GM12878 (cell line): ENCODE data around the gene TMEM61. TPM values are rescaled to one million over a fixed set of nuclear protein-coding genes. Genes with fewer than 3 reads are reported as not detected.

Source experiments
- ATAC-seq: fragments of 200-7000 bp; cut with Tn5 transposase; 3 replicates; pipeline ENCODE4 v1.9.1; 2020; ENCODE audit warnings: mild to moderate bottlenecking, moderate library complexity
- BruUV-seq: library from RNA; stranded (reverse); fragments of 400-500 nt; replicated peaks from 2 replicates; lab custom pipeline; 2021; lab: Mats Ljungman, UMichigan
- CTCF ChIA-PET: fragments of 300-600 bp; sonication (Branson Sonifier 250); formaldehyde crosslinking; extraction: SDS; loops from one replicate; lab custom pipeline; 2021; ENCODE audit warnings: inconsistent platforms; lab: Yijun Ruan, JAX
- POLR2A ChIA-PET: fragments of 350-600 bp; formaldehyde crosslinking; extraction: SDS; loops from one replicate; lab custom pipeline; 2021; ENCODE audit warnings: inconsistent platforms; lab: Charles Lee
- RAD21 ChIA-PET: fragments of 300-600 bp; sonication (Branson Sonifier 250); formaldehyde crosslinking; loops from one replicate; lab custom pipeline; 2023; ENCODE audit warnings: antibody characterized with exemption; ENCODE audit not compliant: unreplicated experiment; lab: Charles Lee
- SMC1A ChIA-PET: fragments of 300-600 bp; sonication (Branson Sonifier 250); formaldehyde crosslinking; loops from one replicate; lab custom pipeline; 2023; ENCODE audit not compliant: unreplicated experiment, uncharacterized antibody; lab: Charles Lee
- DNase-seq: peaks from one replicate; pipeline ENCODE4 v3.0.0-alpha.2; 2011; ENCODE audit warnings: low read depth, low spot score
- FAIRE-seq: peaks from 3 replicates; lab custom pipeline; 2011; peaks lifted over from hg19 to GRCh38; lab: Jason Lieb, UNC
- H2AFZ ChIP-seq: 2 replicates; pipeline ENCODE4 v1.6.0; 2011; ENCODE audit warnings: low read depth, low read length, control low read depth; ENCODE audit not compliant: control insufficient read depth
- H3K27ac ChIP-seq: 2 replicates; pipeline ENCODE4 v1.5.1; 2011; ENCODE audit warnings: control low read depth; ENCODE audit not compliant: control insufficient read depth, insufficient read depth
- H3K27me3 ChIP-seq, 2 experiments: replicated peaks in 1 of 2; 2 replicates each; pipeline versions ENCODE4 v1.6.0 to v1.6.1; 2011; ENCODE audit warnings: low read length in 1 of 2; ENCODE audit not compliant: control insufficient read depth in 2 of 2, insufficient read depth in 2 of 2
- H3K36me3 ChIP-seq, 2 experiments: 2 replicates each; pipeline ENCODE4 v1.5.1; 2011; ENCODE audit warnings: low read length in 1 of 2; ENCODE audit not compliant: control insufficient read depth in 2 of 2, insufficient read depth in 2 of 2
- H3K4me1 ChIP-seq: 2 replicates; pipeline ENCODE4 v1.6.1; 2011; ENCODE audit warnings: mild to moderate bottlenecking, low read length, moderate library complexity, mixed read lengths; ENCODE audit not compliant: control insufficient read depth, insufficient read depth
- H3K4me2 ChIP-seq: 2 replicates; pipeline ENCODE4 v1.6.0; 2011; ENCODE audit warnings: control low read depth; ENCODE audit not compliant: control insufficient read depth, insufficient read depth
- H3K4me3 ChIP-seq: fragments of 200-600 bp; sonication (generic); 2 replicates; pipeline ENCODE4 v1.5.1; 2016
- H3K79me2 ChIP-seq: 2 replicates; pipeline ENCODE4 v1.6.0; 2011; ENCODE audit warnings: low read length; ENCODE audit not compliant: control insufficient read depth, insufficient read depth
- H3K9ac ChIP-seq: 2 replicates; pipeline ENCODE4 v1.8.0; 2011; ENCODE audit warnings: low read length, control low read depth, mixed read lengths; ENCODE audit not compliant: control insufficient read depth, insufficient read depth
- H3K9me3 ChIP-seq: replicated peaks from 3 replicates; pipeline ENCODE4 v1.5.1; 2011; ENCODE audit warnings: mild to moderate bottlenecking, low read length; ENCODE audit not compliant: control insufficient read depth, insufficient read depth
- H4K20me1 ChIP-seq: 2 replicates; pipeline ENCODE4 v1.6.0; 2011; ENCODE audit not compliant: control insufficient read depth, insufficient read depth
- CHD2 ChIP-seq: IDR thresholded peaks from 2 replicates; pipeline ENCODE4 v1.6.1; 2011; ENCODE audit warnings: low read depth, low read length, improper control_type of control experiment, borderline replicate concordance
- NR2C1 ChIP-seq: fragments of 450-650 bp; IDR thresholded peaks from 2 replicates; pipeline ENCODE4 v1.6.1; 2017; ENCODE audit warnings: antibody characterized with exemption, mild to moderate bottlenecking, moderate library complexity
- in situ Hi-C: fragments of 300-500 bp; cut with MboI; formaldehyde crosslinking; loops from 9 replicates; pipeline ENCODE4 v1.14.3; 2018; ENCODE audit warnings: mixed read lengths
- intact Hi-C: fragments of 100-400 bp; cut with micrococcal nuclease; formaldehyde crosslinking; loops from one replicate; pipeline ENCODE4 v1.14.2; 2022; ENCODE audit not compliant: unreplicated experiment
- polyA plus RNA-seq, 11 experiments: library from polyadenylated mRNA; depleted of rRNA in 4 of 11; unstranded in 6 of 11; stranded (reverse) in 5 of 11; fragments of >200 nt; fragmentation: Nextera tagmentation in 4 of 11; fragmentation: Illumina TruSeq in 1 of 11; extraction: Ambion mirVana in 4 of 11; extraction: Trizol in 1 of 11; gene quantifications; 1 replicate in 1 of 11; 2 replicates in 10 of 11; pipeline versions ENCODE4 v1.2.1 to v1.2.3, GENCODE V29; 2011 to 2016; ENCODE audit warnings: inconsistent platforms in 2 of 11, missing spikeins in 2 of 11, low read depth in 1 of 11
- total RNA-seq, 4 experiments: library from RNA; depleted of rRNA in 3 of 4; stranded (reverse); fragments of >200 nt in 3 of 4; fragmentation: Illumina TruSeq in 1 of 4; extraction: Trizol in 1 of 4; gene quantifications; 2 replicates each; pipeline versions ENCODE4 v1.2.1 to v1.2.3, GENCODE V29; 2013 to 2021
- TF ChIP-seq, protein P1 (sequence below): fragments of 450-650 bp; IDR thresholded peaks from 2 replicates; pipeline ENCODE4 v1.6.1; 2016; ENCODE audit warnings: mild to moderate bottlenecking
- TF ChIP-seq, protein P2 (sequence below): fragments of 450-650 bp; IDR thresholded peaks from 2 replicates; pipeline ENCODE4 v1.6.1; 2018; ENCODE audit warnings: borderline replicate concordance, mild to moderate bottlenecking; ENCODE audit not compliant: partially characterized antibody
- TF ChIP-seq, protein P3 (sequence below): fragments of 450-650 bp; IDR thresholded peaks from 2 replicates; pipeline ENCODE4 v1.6.1; 2016; ENCODE audit warnings: mild to moderate bottlenecking

The TMEM61 gene
- total and polyA plus RNA-seq, 10 of the 15 experiments (the other 5 are each of a cell fraction or from before 2014, with no cell fraction given) = not detected

DNA sequence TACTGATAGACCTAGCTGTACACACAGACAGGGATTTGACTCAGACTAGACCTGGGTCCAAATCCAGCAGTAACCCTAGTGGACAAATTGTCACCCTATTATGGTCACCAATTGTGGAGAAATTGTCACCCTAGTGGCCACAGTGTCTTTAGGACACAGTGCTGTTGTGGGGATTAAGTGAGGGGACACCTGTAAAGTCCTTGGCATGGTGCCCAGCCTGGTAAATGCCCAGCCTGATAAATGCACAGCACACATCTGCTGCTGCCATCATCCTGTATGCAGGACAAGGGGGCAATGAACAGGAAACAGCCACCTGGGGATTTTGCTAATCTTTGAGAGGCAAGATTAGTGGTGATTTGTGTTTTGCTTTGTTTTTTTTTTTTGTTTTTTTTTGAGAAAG, 2.3 kb downstream of the TMEM61 start:
- no peaks in the 10 kb centered on the region for H3K9me3 ChIP-seq
- no peak for DNase-seq

More for the DNA sequence above, 2.3 kb downstream of the TMEM61 start:
- ATAC-seq (peak; percentile 51; the same call in 2 of the 3 replicates), FAIRE-seq (no peak)
- TF ChIP-seq, protein P1, sequence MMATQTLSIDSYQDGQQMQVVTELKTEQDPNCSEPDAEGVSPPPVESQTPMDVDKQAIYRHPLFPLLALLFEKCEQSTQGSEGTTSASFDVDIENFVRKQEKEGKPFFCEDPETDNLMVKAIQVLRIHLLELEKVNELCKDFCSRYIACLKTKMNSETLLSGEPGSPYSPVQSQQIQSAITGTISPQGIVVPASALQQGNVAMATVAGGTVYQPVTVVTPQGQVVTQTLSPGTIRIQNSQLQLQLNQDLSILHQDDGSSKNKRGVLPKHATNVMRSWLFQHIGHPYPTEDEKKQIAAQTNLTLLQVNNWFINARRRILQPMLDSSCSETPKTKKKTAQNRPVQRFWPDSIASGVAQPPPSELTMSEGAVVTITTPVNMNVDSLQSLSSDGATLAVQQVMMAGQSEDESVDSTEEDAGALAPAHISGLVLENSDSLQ = no peak
- TF ChIP-seq, protein P2, sequence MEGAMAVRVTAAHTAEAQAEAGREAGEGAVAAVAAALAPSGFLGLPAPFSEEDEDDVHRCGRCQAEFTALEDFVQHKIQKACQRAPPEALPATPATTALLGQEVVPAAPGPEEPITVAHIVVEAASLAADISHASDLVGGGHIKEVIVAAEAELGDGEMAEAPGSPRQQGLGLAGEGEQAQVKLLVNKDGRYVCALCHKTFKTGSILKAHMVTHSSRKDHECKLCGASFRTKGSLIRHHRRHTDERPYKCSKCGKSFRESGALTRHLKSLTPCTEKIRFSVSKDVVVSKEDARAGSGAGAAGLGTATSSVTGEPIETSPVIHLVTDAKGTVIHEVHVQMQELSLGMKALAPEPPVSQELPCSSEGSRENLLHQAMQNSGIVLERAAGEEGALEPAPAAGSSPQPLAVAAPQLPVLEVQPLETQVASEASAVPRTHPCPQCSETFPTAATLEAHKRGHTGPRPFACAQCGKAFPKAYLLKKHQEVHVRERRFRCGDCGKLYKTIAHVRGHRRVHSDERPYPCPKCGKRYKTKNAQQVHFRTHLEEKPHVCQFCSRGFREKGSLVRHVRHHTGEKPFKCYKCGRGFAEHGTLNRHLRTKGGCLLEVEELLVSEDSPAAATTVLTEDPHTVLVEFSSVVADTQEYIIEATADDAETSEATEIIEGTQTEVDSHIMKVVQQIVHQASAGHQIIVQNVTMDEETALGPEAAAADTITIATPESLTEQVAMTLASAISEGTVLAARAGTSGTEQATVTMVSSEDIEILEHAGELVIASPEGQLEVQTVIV = no peak
- TF ChIP-seq, protein P3, sequence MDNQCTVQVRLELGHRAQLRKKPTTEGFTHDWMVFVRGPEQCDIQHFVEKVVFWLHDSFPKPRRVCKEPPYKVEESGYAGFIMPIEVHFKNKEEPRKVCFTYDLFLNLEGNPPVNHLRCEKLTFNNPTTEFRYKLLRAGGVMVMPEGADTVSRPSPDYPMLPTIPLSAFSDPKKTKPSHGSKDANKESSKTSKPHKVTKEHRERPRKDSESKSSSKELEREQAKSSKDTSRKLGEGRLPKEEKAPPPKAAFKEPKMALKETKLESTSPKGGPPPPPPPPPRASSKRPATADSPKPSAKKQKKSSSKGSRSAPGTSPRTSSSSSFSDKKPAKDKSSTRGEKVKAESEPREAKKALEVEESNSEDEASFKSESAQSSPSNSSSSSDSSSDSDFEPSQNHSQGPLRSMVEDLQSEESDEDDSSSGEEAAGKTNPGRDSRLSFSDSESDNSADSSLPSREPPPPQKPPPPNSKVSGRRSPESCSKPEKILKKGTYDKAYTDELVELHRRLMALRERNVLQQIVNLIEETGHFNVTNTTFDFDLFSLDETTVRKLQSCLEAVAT = no peak
- TF ChIP-seq CHD2 (no peak), NR2C1 (no peak)
- RAD21 ChIA-PET = no interaction called here
- BruUV-seq = no TSS peak
- Histone ChIP-seq H3K4me2 (no peak overlapping the region), H4K20me1 (no peaks in the 10 kb centered on the region), H3K36me3 (no peaks in the 10 kb centered on the region), H3K4me1 (no peaks in the 10 kb centered on the region), H2AFZ (no peak overlapping the region), H3K79me2 (no peaks in the 10 kb centered on the region), H3K4me3 (no peak overlapping the region), H3K27me3 (peaks cover 2 to 3% of the 10 kb centered on the region in 2 experiments; a peak in 3 of 4 replicates), H3K27ac (no peak overlapping the region), H3K9ac (no peak overlapping the region)
- POLR2A ChIA-PET = no interaction called here
- in situ Hi-C loops (loop anchor here (5.0 kb wide), 1 partner anchor 50 kb away; no protein-coding TSS in a partner anchor), intact Hi-C loops (no loop called here)
- CTCF ChIA-PET = no interaction called here
- SMC1A ChIA-PET = interaction anchor here (0.7 kb wide), 1 partner anchor 37 kb away, joined by 3 read pairs; no protein-coding TSS in a partner anchor
